Measurements from ENCODE around the gene APOBEC3C.
A peak's percentile ranks its signal among the peaks of the same experiment; 100 is the strongest.
"Not testable (repeated sequence)": the region's sequence is repeated elsewhere in the genome, so short reads cannot be mapped to it uniquely, and the experiment has no call there.

APOBEC3C gene

GRCh38 chr22:39049486-39049885 is 35.4 kb downstream of the APOBEC3C start:
- not testable (repeated sequence) for FAIRE-seq; DNase-seq (ENCODE audit: extremely low spot score, insufficient read length, low read depth)

GRCh38 chr22:39051844-39052495 is 37.9 kb downstream of the APOBEC3C start:
- FAIRE-seq; DNase-seq (ENCODE audit: extremely low spot score, insufficient read length, low read depth): not testable (repeated sequence)

- DNase-seq (ENCODE audit: extremely low spot score, insufficient read length, low read depth) (no peak), FAIRE-seq (no peak)
These were observed 41.6 kb downstream of the APOBEC3C start for GRCh38 chr22:39055658-39056057.

- not testable (repeated sequence) for DNase-seq (ENCODE audit: extremely low spot score, insufficient read length, low read depth)
- peak; percentile 49 for FAIRE-seq
These were observed 47.2 kb downstream of the APOBEC3C start for GRCh38 chr22:39061290-39061689.

GRCh38 chr22:39061951-39062350 is 47.9 kb downstream of the APOBEC3C start:
- DNase-seq (ENCODE audit: extremely low spot score, insufficient read length, low read depth); FAIRE-seq: not testable (repeated sequence)

GRCh38 chr22:39063904-39064303 is 49.8 kb downstream of the APOBEC3C start:
- peak; percentile 78 for FAIRE-seq
- not testable (repeated sequence) for DNase-seq (ENCODE audit: extremely low spot score, insufficient read length, low read depth)

GRCh38 chr22:39066442-39067276 is 52.6 kb downstream of the APOBEC3C start:
- FAIRE-seq: peak; percentile 84

GRCh38 chr22:39068033-39068785 is 54.2 kb downstream of the APOBEC3C start:
- no peak for DNase-seq (ENCODE audit: extremely low spot score, insufficient read length, low read depth)
- FAIRE-seq: peak; percentile 67

More at GRCh38 chr22:39066442-39067276, 52.6 kb downstream of the APOBEC3C start:
- DNase-seq (ENCODE audit: extremely low spot score, insufficient read length, low read depth): not testable (repeated sequence)

All from GM18507 (cell line).